IPS-NIHi11 (cell line): ENCODE measurements around the gene TBC1D30.

Experiments
- DNase-seq: peaks from one replicate; pipeline ENCODE4 v3.0.0; 2012; ENCODE audit warnings: mixed read lengths, low spot score

Gene TBC1D30

GRCh38 chr12:64860446-64860998, 36.1 kb downstream of the TBC1D30 start:
- no peak for DNase-seq

- no peak for DNase-seq
These were observed 39.9 kb downstream of the TBC1D30 start for GRCh38 chr12:64864319-64864718.

GRCh38 chr12:64875186-64875585, 50.7 kb downstream of the TBC1D30 start:
- DNase-seq, result no peak

GRCh38 chr12:64876388-64877071, 52.1 kb downstream of the TBC1D30 start:
- DNase-seq, result no peak

- no peak for DNase-seq
These were observed 53.0 kb downstream of the TBC1D30 start for GRCh38 chr12:64877363-64878004.

- DNase-seq, result no peak
These were observed 58.2 kb downstream of the TBC1D30 start for GRCh38 chr12:64882687-64883086.

GRCh38 chr12:64883264-64884163, 59.1 kb downstream of the TBC1D30 start:
- DNase-seq, result peak; percentile 35

GRCh38 chr12:64884164-64884542, 59.7 kb downstream of the TBC1D30 start:
- DNase-seq, result no peak

GRCh38 chr12:64884728-64885127, 60.3 kb downstream of the TBC1D30 start:
- no peak for DNase-seq

GRCh38 chr12:64889434-64890216, 65.2 kb downstream of the TBC1D30 start:
- peak; percentile 15 for DNase-seq

- DNase-seq, result peak; percentile 66
These were observed 66.5 kb downstream of the TBC1D30 start for GRCh38 chr12:64890873-64891468.

- DNase-seq, result no peak
These were observed 67.2 kb downstream of the TBC1D30 start for GRCh38 chr12:64891629-64892028.

- no peak for DNase-seq
These were observed 68.1 kb downstream of the TBC1D30 start for GRCh38 chr12:64892561-64892960.

GRCh38 chr12:64893961-64894360, 69.5 kb downstream of the TBC1D30 start:
- no peak for DNase-seq

GRCh38 chr12:64894827-64895475, 70.5 kb downstream of the TBC1D30 start:
- no peak for DNase-seq

- no peak for DNase-seq
These were observed 71.1 kb downstream of the TBC1D30 start for GRCh38 chr12:64895526-64895925.

GRCh38 chr12:64900540-64900939, 76.1 kb downstream of the TBC1D30 start:
- DNase-seq, result no peak

- DNase-seq, result no peak
These were observed 79.2 kb downstream of the TBC1D30 start for GRCh38 chr12:64903479-64904152.

GRCh38 chr12:64907097-64907496, 82.7 kb downstream of the TBC1D30 start:
- DNase-seq, result no peak

GRCh38 chr12:64909124-64909523, 84.7 kb downstream of the TBC1D30 start:
- no peak for DNase-seq
